ENCODE results near the gene MYL10.
"Not testable (repeated sequence)": the region's sequence is repeated elsewhere in the genome, so short reads cannot be mapped to it uniquely, and the experiment has no call there.

The MYL10 gene

GRCh38 chr7:101617451-101618206 is 11.5 kb downstream of the MYL10 start:
- no peak for DNase-seq

- no peak for DNase-seq
Observed at GRCh38 chr7:101615446-101615845, 13.7 kb downstream of the MYL10 start.

GRCh38 chr7:101614939-101615302 is 14.2 kb downstream of the MYL10 start:
- no peak for DNase-seq

GRCh38 chr7:101614098-101614938 is 14.8 kb downstream of the MYL10 start:
- DNase-seq, result no peak

GRCh38 chr7:101612885-101613515 is 16.1 kb downstream of the MYL10 start:
- DNase-seq, result no peak

GRCh38 chr7:101608772-101609713 is 20.1 kb downstream of the MYL10 start:
- DNase-seq, result peak; percentile 65

GRCh38 chr7:101606498-101606923 is 22.6 kb downstream of the MYL10 start:
- DNase-seq, result no peak

- DNase-seq, result no peak
Observed at GRCh38 chr7:101605611-101606497, 23.2 kb downstream of the MYL10 start.

GRCh38 chr7:101604934-101605332 is 24.2 kb downstream of the MYL10 start:
- not testable (repeated sequence) for DNase-seq

GRCh38 chr7:101604331-101604933 is 24.7 kb downstream of the MYL10 start:
- no peak for DNase-seq

GRCh38 chr7:101602484-101603241 is 26.4 kb downstream of the MYL10 start:
- DNase-seq, result peak; percentile 13

GRCh38 chr7:101602082-101602481 is 27.0 kb downstream of the MYL10 start:
- no peak for DNase-seq

GRCh38 chr7:101599787-101600186 is 29.3 kb downstream of the MYL10 start:
- no peak for DNase-seq

GRCh38 chr7:101598986-101599771 is 29.9 kb downstream of the MYL10 start:
- no peak for DNase-seq

GRCh38 chr7:101598422-101598985 is 30.6 kb downstream of the MYL10 start:
- no peak for DNase-seq

GRCh38 chr7:101597941-101598340 is 31.2 kb downstream of the MYL10 start:
- no peak for DNase-seq

GRCh38 chr7:101596898-101597297 is 32.2 kb downstream of the MYL10 start:
- DNase-seq, result no peak

GRCh38 chr7:101595766-101596537 is 33.1 kb downstream of the MYL10 start:
- DNase-seq, result no peak
